Stimulated activated CD4-positive, alpha-beta T cell treated with anti-CD3 and anti-CD28 coated beads, TNF-alpha, amount 100 ng/mL, for 48 hours (primary cell): Measurements from ENCODE around the gene PBX1.

ENCODE experiments used
- DNase-seq, 3 donors: peaks; one replicate each; pipeline ENCODE4 v3.0.0-alpha.2; 2020; ENCODE audit warnings: low read depth in 3 of 3

Gene PBX1

GRCh38 chr1:164721228-164721496, 162.2 kb downstream of the PBX1 start:
- DNase-seq = no peak

DNA sequence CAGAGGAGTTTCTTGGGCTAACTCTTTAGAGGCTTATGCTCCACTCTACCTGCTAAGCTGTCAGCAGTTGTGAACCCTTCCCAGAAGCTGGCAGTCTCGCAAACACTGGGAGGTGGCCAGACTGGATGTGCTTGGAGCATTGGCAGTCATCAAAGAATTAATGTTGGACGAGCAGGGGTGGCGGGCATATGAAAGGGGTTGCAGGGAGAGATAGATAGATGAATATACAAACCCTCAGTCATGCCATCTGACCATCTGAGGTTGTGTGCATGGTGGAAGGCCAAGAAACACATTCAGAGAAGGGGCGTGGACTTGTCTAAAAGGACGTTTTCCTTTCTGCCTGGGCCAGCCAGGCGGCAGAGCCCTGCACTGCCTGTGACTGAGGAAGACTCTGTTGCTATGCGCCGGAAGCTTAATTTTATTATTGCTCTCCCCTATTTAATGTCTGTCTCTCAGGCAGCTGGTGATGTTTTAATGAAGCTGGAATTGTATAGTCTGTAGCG, 164.4 kb downstream of the PBX1 start:
- DNase-seq = no peak

DNA sequence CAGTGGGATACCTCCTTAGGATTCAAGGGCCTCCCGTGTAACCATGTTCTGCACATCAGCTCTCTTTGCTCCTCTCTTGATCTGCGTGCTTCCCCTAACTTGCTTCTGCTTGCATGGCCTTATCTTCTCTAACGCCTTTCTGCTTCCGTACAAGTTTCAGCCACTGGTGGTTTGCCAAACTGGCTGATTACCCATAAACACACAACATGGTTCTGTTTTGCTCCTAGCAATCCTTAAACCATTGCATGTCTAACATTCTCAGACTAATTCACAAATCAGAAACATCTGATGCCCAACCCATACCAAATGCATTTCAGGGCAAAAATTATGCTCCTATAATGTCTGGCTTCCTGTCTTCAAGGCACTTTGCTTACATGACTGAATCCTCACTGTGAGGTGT, 166.4 kb downstream of the PBX1 start:
- DNase-seq = no peak

GRCh38 chr1:164726235-164726634, 167.3 kb downstream of the PBX1 start:
- DNase-seq = no peak

DNA sequence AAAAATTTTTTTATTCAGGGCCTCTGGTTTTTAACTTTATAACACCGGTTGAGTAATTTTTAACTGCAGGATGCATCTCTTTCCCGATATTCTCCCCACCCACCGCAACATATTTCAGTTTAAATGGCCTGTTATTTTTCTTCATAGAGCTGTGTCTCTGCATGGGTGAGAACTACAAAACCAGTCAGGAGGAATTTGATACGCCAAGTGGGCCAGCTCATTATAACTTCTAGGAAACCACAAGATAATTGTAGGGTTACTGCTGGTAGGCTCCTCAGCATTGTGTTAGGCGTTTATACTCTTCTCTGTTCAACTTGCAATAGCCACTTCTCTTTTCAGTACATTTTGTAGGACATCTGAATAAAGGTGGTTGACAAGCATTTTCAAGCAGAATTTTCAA, 169.7 kb downstream of the PBX1 start:
- DNase-seq = no peak

- no peak for DNase-seq
Measured at GRCh38 chr1:164731161-164731876, 172.3 kb downstream of the PBX1 start.

DNA sequence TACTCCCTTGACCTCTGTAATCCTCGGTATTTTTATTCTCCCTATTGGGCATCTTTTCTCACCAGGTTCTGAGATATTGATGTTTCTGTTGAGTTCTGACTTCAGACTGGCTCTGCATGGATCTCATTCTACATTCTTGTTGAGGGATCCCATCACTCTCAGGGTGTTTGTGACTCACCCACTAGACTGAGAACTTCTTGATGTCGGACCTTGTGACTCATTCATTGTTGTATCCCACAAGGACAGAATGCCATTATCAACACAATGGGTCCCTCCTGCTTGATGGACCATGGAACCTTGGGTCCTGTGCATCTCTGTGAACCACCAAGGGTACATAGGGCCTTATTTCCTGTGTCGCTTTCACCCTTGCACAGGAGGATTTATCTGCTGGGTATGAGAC, 174.1 kb downstream of the PBX1 start:
- no peak for DNase-seq

DNA sequence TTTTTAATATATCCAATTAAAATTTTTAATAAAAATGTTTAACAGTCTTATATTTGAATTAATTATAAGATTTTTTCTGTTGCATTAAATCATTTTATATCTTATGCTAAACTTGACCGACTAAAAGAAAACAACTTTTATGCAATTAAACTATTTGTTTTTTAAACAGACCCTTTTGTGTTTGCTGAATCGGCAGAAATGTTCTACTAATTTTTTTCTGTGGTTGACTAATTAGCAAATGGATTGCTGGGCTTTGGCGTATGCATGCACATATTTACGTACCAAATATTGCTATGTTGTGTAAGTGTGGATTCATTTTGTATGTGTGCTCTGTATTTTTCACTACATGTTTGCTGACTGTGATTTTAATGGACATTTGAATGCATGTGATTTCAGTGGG, 174.8 kb downstream of the PBX1 start:
- DNase-seq = no peak

GRCh38 chr1:164735315-164736052, 176.5 kb downstream of the PBX1 start:
- DNase-seq = no peak

- no peak for DNase-seq
Measured at GRCh38 chr1:164736137-164736536, 177.2 kb downstream of the PBX1 start.

DNA sequence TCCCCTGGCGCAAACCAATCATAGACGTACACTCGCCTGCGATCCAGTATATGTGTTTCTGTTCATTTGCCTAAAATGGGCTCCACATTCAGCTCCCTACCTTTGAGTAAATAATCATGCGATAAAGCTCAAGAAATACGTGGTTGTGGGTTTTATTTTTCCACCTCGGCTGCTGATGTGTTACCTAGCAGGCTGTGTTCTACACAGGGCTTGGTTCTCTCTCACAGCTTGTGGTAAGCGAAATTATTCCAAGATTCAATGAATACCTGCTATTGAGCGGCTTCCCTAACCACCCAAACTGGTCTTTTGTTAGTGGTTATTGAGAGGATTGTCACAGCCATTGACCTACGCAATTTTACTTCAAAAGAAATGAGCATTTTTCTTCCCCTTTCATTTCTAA, 180.2 kb downstream of the PBX1 start:
- no peak for DNase-seq

- DNase-seq = no peak
Measured at GRCh38 chr1:164740000-164740526, 181.1 kb downstream of the PBX1 start.

DNA sequence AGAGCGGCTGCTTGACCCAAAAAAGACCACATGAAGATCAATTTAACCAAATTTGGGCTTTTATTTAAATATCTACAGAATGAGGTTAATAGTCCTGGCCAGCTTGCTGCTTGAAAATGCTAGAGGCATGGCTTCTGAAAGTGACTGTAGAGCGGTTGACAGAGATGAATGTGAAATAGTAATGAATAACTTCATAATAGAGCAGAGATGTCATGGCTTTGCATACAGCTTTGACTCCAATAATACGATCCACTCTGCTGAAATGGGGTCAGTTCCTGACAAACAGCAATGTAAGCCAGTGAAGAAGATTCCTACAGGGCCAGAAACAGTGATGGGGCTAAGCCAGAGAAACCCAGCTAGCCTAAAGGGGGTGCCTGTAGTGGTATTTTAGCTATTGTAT, 183.8 kb downstream of the PBX1 start:
- no peak for DNase-seq

GRCh38 chr1:164743976-164744375, 185.0 kb downstream of the PBX1 start:
- DNase-seq = no peak

GRCh38 chr1:164745736-164746135, 186.8 kb downstream of the PBX1 start:
- no peak for DNase-seq

DNA sequence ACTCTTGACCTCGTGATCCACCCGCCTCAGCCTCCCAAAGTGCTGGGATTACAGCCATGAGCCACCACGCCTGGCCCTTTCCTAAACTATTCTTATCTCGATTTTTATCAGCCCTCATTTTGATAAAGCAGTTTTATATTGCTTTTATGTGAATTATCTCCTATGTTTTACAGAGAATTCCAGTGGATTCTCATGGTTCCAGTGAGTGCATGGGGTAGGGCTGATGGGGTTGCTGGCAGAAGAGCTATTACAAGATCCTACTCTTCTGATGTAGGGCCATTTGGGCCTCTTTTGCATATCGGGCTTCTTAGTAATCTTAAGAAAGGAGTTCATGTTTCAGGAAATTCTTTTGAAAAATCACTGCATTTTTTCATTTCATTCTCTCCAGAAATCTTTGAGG, 187.6 kb downstream of the PBX1 start:
- DNase-seq = no peak

- no peak for DNase-seq
Measured at GRCh38 chr1:164748253-164748899, 189.4 kb downstream of the PBX1 start.

DNA sequence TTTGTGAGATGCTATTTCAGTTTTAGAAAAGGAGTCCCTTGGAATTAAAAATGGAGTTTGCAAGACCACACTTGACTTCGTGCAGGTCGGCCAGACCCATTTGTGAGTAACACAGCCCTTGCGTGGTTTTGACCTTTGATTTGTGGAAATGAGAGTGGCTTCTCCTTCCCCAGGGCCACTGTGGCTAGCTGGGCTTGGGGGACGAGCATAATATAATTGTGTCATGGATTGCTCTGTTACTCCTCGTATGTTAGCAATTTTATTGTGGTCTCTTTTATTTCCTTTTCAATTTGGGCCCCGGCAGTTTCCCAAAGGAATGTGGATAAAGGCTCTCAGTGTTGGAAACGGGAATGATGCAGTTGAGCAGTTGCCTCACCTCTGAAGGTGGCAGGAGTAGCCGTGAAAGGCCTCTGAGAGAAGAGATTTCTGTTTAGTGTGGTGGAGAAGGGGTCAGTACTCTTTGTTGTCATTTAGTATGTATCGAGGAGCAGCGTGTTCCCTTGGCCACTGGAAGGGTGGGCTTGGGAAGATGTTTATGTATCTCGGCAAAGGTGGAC, 194.6 kb downstream of the PBX1 start:
- DNase-seq = no peak

DNA sequence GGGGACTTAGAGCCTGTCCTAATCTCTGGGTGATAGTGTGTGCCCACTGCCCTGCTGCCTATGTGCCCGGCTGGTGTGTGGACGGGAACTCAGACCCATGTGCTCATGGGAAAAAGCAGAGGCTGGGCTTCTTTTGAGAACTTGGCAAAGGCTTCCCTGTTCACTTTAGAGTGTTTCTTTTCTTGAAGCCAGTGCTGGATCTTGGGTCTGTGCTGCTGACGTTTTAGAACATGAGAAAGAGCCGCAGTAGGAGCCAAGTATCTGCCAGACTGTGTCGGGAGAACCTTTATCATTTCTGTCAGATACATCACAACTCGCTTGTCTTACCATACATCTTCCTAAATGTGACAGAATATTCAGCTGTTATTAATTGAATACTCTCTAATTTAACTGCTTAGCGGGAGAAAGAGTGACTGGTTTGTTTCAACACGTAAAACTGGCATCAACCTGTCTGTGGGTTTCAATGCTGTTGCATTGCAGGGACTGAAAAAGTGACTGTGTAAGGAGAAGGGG, 195.2 kb downstream of the PBX1 start:
- DNase-seq = no peak

- no peak for DNase-seq
Measured at GRCh38 chr1:164755690-164756089, 196.7 kb downstream of the PBX1 start.

- DNase-seq = no peak
Measured at GRCh38 chr1:164756741-164757140, 197.8 kb downstream of the PBX1 start.

GRCh38 chr1:164757625-164758024, 198.6 kb downstream of the PBX1 start:
- no peak for DNase-seq
